Endodermal cell (in vitro differentiated cells): ENCODE data around the gene RAG2. TPM values are rescaled to one million over a fixed set of nuclear protein-coding genes. Genes with fewer than 3 reads are reported as not detected.
A peak's percentile ranks its signal among the peaks of the same experiment; 100 is the strongest.

Experiments used
- DNase-seq: peaks from one replicate; pipeline ENCODE4 v3.0.0-alpha.2; 2017
- H3K27ac ChIP-seq: 2 replicates; pipeline ENCODE4 v1.5.1; 2013; ENCODE audit warnings: mild to moderate bottlenecking, low read depth, low read length, moderate library complexity
- H3K27me3 ChIP-seq: 2 replicates; pipeline ENCODE4 v1.6.1; 2013; ENCODE audit warnings: mild to moderate bottlenecking, low read length, moderate library complexity; ENCODE audit not compliant: insufficient read depth, control insufficient read depth, poor library complexity, severe bottlenecking
- H3K36me3 ChIP-seq: 2 replicates; pipeline ENCODE4 v1.7.0; 2013; ENCODE audit warnings: mild to moderate bottlenecking, low read length, moderate library complexity; ENCODE audit not compliant: control insufficient read depth, insufficient read depth
- H3K4me1 ChIP-seq: one replicate; pipeline ENCODE4 v1.7.0; 2013; ENCODE audit warnings: low read length; ENCODE audit not compliant: control insufficient read depth, insufficient read depth
- H3K4me3 ChIP-seq: 2 replicates; pipeline ENCODE4 v1.5.1; 2013; ENCODE audit warnings: mild to moderate bottlenecking, low read length, moderate library complexity
- H3K9ac ChIP-seq: 2 replicates; pipeline ENCODE4 v1.6.1; 2013; ENCODE audit warnings: mild to moderate bottlenecking, low read length, moderate library complexity; ENCODE audit not compliant: poor library complexity, severe bottlenecking; ENCODE audit errors: extremely low read depth
- H3K9me3 ChIP-seq: 2 replicates; pipeline ENCODE4 v1.6.1; 2013; ENCODE audit warnings: mild to moderate bottlenecking, low read length, moderate library complexity; ENCODE audit not compliant: control insufficient read depth
- H3K27ac Mint-ChIP-seq: 2 replicates; pipeline ENCODE4 v1.8.0; 2020; ENCODE audit warnings: mixed read lengths
- H3K27me3 Mint-ChIP-seq: 2 replicates; pipeline ENCODE4 v1.8.0; 2021; ENCODE audit warnings: mild to moderate bottlenecking, mixed read lengths; ENCODE audit not compliant: insufficient read depth
- H3K36me3 Mint-ChIP-seq: 2 replicates; pipeline ENCODE4 v1.8.0; 2020; ENCODE audit warnings: low read depth, mixed read lengths
- H3K4me1 Mint-ChIP-seq: 2 replicates; pipeline ENCODE4 v1.8.0; 2020; ENCODE audit warnings: mixed read lengths
- H3K4me3 Mint-ChIP-seq: 2 replicates; pipeline ENCODE4 v1.8.0; 2020; ENCODE audit warnings: mild to moderate bottlenecking, moderate library complexity, mixed read lengths
- H3K9me3 Mint-ChIP-seq: 2 replicates; pipeline ENCODE4 v1.8.0; 2020; ENCODE audit warnings: mild to moderate bottlenecking, mixed read lengths
- CTCF ChIP-seq: fragments of 200-600 bp; sonication (generic); conservative IDR thresholded peaks from 2 replicates; pipeline ENCODE4 v1.5.0; 2021; ENCODE audit warnings: antibody characterized with exemption, mild to moderate bottlenecking
- WGBS, 2 experiments: methylation state at CpG; one replicate each; pipeline versions ENCODE4 v1.1.5 to v1.1.7; 2013; ENCODE audit warnings: missing lambda C conversion rate in 2 of 2, mixed read lengths in 1 of 2; ENCODE audit not compliant: insufficient coverage in 1 of 2, insufficient read length in 1 of 2; 5-methylcytosine and 5-hydroxymethylcytosine counted together
- total RNA-seq, 2 donors: library from RNA; stranded (reverse); fragmentation: NEBNext Ultra II Directional in 1 of 2; extraction: Animal tissue kit (Norgen Biotek cat#: 25700) in 1 of 2; gene quantifications; 2 replicates in 1 of 2; 3 replicates in 1 of 2; pipeline ENCODE4 v1.2.1, GENCODE V29; 2021

The RAG2 gene
- total RNA-seq, 2 donors from 2014 or later = not detected

DNA sequence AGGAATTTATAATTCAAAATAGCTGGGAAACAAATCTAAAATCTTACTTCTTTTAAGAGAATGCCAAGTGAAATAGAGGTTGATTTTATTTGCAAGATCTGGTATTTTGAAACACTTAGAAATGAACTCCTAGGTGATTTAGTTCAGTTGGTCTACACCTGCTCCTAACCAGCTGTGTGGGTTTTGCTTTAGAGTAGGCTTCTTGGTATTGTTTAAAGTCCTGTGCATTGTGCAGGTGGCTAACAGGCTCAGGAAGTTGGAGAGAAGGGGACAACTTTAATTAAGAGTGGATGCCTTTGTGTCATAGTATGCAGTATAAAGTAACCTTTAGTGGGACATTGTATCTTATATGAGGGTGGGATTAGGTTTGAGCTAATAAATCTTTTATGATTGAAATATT lies 4.1 kb upstream of the RAG2 start:
- no peak overlapping the region for H3K27ac ChIP-seq
- Mint-ChIP-seq H3K27me3 (no peaks in the 10 kb centered on the region), H3K4me1 (peaks cover 4% of the 10 kb centered on the region), H3K36me3 (no peaks in the 10 kb centered on the region), H3K27ac (no peak overlapping the region), H3K9me3 (no peaks in the 10 kb centered on the region), H3K4me3 (no peak overlapping the region)
- H3K4me3 ChIP-seq = no peak overlapping the region
- no peak for TF ChIP-seq CTCF
- no peak overlapping the region for H3K9ac ChIP-seq
- no peak for DNase-seq
- no peaks in the 10 kb centered on the region for H3K9me3 ChIP-seq
- H3K36me3 ChIP-seq = no peaks in the 10 kb centered on the region
- H3K27me3 ChIP-seq = no peaks in the 10 kb centered on the region
- H3K4me1 ChIP-seq = no peaks in the 10 kb centered on the region

DNA sequence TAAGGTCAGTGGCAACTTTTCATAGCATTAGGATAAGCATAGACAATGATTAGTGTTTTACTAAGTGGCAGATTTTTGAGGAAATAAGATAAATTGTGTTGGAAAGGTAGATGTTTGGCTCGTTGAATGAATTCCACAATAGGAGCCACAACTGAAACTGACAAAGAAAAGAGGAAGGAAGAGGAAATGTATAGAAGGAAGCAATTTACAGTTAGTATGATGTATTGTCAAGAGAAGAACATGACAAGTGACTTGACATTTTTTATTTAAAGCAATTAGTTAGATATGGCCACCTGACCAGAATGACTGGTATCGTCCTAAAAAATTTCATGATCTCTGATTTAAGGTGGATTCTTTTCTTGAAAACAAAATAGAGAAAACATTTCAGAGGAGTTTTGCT lies 3.1 kb upstream of the RAG2 start:
- peaks cover 4% of the 10 kb centered on the region for H3K4me1 Mint-ChIP-seq
- Histone ChIP-seq H3K27ac (no peak overlapping the region), H3K9me3 (no peaks in the 10 kb centered on the region), H3K27me3 (no peaks in the 10 kb centered on the region), H3K4me1 (no peaks in the 10 kb centered on the region), H3K9ac (no peak overlapping the region), H3K4me3 (no peak overlapping the region), H3K36me3 (no peaks in the 10 kb centered on the region)
- H3K27me3 Mint-ChIP-seq = no peaks in the 10 kb centered on the region
- 96% methylated on average over 2 of the region's 2 CpGs for WGBS, 2 experiments
- H3K9me3 Mint-ChIP-seq = no peaks in the 10 kb centered on the region
- H3K4me3 Mint-ChIP-seq = no peak overlapping the region
- no peaks in the 10 kb centered on the region for H3K36me3 Mint-ChIP-seq
- no peak overlapping the region for H3K27ac Mint-ChIP-seq
- TF ChIP-seq CTCF = no peak
- DNase-seq = no peak

GRCh38 chr11:36600180-36600579 lies 2.1 kb upstream of the RAG2 start:
- Histone ChIP-seq H3K9ac (no peak overlapping the region), H3K36me3 (no peaks in the 10 kb centered on the region), H3K9me3 (no peaks in the 10 kb centered on the region), H3K4me1 (peaks cover 1% of the 10 kb centered on the region), H3K27ac (no peak overlapping the region), H3K27me3 (no peaks in the 10 kb centered on the region), H3K4me3 (no peak overlapping the region)
- WGBS, 2 experiments = 70 to 88% methylated on average over 1 to 7 of the region's 7 CpGs
- Mint-ChIP-seq H3K36me3 (no peaks in the 10 kb centered on the region), H3K4me1 (no peaks in the 10 kb centered on the region), H3K4me3 (no peak overlapping the region), H3K9me3 (no peaks in the 10 kb centered on the region), H3K27ac (no peak overlapping the region), H3K27me3 (no peaks in the 10 kb centered on the region)
- DNase-seq = peak; percentile 71
- no peak for TF ChIP-seq CTCF
